Neuronal stem cell (in vitro differentiated cells): ENCODE data around the gene ATE1. TPM values are rescaled to one million over a fixed set of nuclear protein-coding genes. Genes with fewer than 3 reads are reported as not detected.
A peak's percentile ranks its signal among the peaks of the same experiment; 100 is the strongest.

Experiments
- DNase-seq: peaks from one replicate; pipeline ENCODE4 v3.0.0-alpha.2; 2013; ENCODE audit warnings: low spot score
- H2AFZ ChIP-seq: one replicate; pipeline ENCODE4 v1.6.1; 2013; ENCODE audit warnings: mild to moderate bottlenecking, low read length, inconsistent platforms
- H2AK5ac ChIP-seq: 2 replicates; pipeline ENCODE4 v1.6.1; 2013; ENCODE audit warnings: low read depth, mild to moderate bottlenecking, inconsistent platforms, low read length, moderate library complexity, mixed read lengths
- H2BK120ac ChIP-seq: 2 replicates; pipeline ENCODE4 v1.6.1; 2013; ENCODE audit warnings: low read depth, mild to moderate bottlenecking, inconsistent platforms, low read length, moderate library complexity, mixed read lengths
- H2BK12ac ChIP-seq: one replicate; pipeline ENCODE4 v1.6.1; 2013; ENCODE audit warnings: low read length, inconsistent platforms
- H2BK15ac ChIP-seq: 2 replicates; pipeline ENCODE4 v1.6.1; 2013; ENCODE audit warnings: mild to moderate bottlenecking, low read length, inconsistent platforms, mixed read lengths
- H2BK5ac ChIP-seq: one replicate; pipeline ENCODE4 v1.6.1; 2013; ENCODE audit warnings: inconsistent platforms, mild to moderate bottlenecking, low read length, moderate library complexity
- H3K14ac ChIP-seq: one replicate; pipeline ENCODE4 v1.6.1; 2013; ENCODE audit warnings: low read length, inconsistent platforms
- H3K18ac ChIP-seq: 2 replicates; pipeline ENCODE4 v1.6.1; 2013; ENCODE audit warnings: low read length, inconsistent platforms
- H3K23ac ChIP-seq: 2 replicates; pipeline ENCODE4 v1.6.1; 2013; ENCODE audit warnings: low read depth, mild to moderate bottlenecking, mixed read lengths, low read length, inconsistent platforms; ENCODE audit not compliant: poor library complexity
- H3K27ac ChIP-seq: replicated peaks from 3 replicates; pipeline ENCODE4 v1.5.1; 2013; ENCODE audit warnings: low read length, inconsistent platforms
- H3K27me3 ChIP-seq, 3 experiments: 2 replicates each; pipeline ENCODE4 v1.6.1; 2013; ENCODE audit warnings: low read length in 3 of 3, mild to moderate bottlenecking in 2 of 3, inconsistent platforms in 1 of 3, low read depth in 1 of 3, mixed read lengths in 1 of 3, moderate library complexity in 1 of 3; ENCODE audit not compliant: control insufficient read depth in 3 of 3, insufficient read depth in 3 of 3
- H3K36me3 ChIP-seq, 2 donors: replicated peaks in 1 of 2; 2 replicates each; pipeline ENCODE4 v1.6.1; 2013; ENCODE audit warnings: low read length in 2 of 2; ENCODE audit not compliant: control insufficient read depth in 2 of 2, insufficient read depth in 2 of 2
- H3K4ac ChIP-seq: 2 replicates; pipeline ENCODE4 v1.6.1; 2013; ENCODE audit warnings: inconsistent platforms, mild to moderate bottlenecking, low read length, moderate library complexity
- H3K4me1 ChIP-seq, 2 donors: 1 replicate in 1 of 2; 2 replicates in 1 of 2; pipeline ENCODE4 v1.6.1; 2013; ENCODE audit warnings: low read length in 2 of 2, low read depth in 1 of 2; ENCODE audit not compliant: control insufficient read depth in 2 of 2, insufficient read depth in 1 of 2
- H3K4me2 ChIP-seq: one replicate; pipeline ENCODE4 v1.6.1; 2013; ENCODE audit warnings: mild to moderate bottlenecking, low read length, inconsistent platforms; ENCODE audit not compliant: insufficient read depth, poor library complexity, severe bottlenecking
- H3K4me3 ChIP-seq, 2 donors: 2 replicates each; pipeline ENCODE4 v1.5.1; 2013; ENCODE audit warnings: low read length in 2 of 2, mild to moderate bottlenecking in 2 of 2, inconsistent platforms in 1 of 2, moderate library complexity in 1 of 2
- H3K79me1 ChIP-seq: one replicate; pipeline ENCODE4 v1.6.1; 2013; ENCODE audit warnings: low read depth, mild to moderate bottlenecking, inconsistent platforms, low read length, moderate library complexity
- H3K9ac ChIP-seq: one replicate; pipeline ENCODE4 v1.6.1; 2013; ENCODE audit warnings: mild to moderate bottlenecking, low read depth, low read length, inconsistent platforms; ENCODE audit not compliant: poor library complexity
- H3K9me3 ChIP-seq, 2 donors: replicated peaks in 1 of 2; 2 replicates each; pipeline versions ENCODE3 to v1.6.1; 2013; ENCODE audit warnings: low read length in 2 of 2, mild to moderate bottlenecking in 2 of 2, inconsistent platforms in 1 of 2, low read depth in 1 of 2, mixed read lengths in 1 of 2, moderate library complexity in 1 of 2; ENCODE audit not compliant: control insufficient read depth in 2 of 2, insufficient read depth in 1 of 2
- H4K8ac ChIP-seq: one replicate; pipeline ENCODE4 v1.6.1; 2013; ENCODE audit warnings: low read depth, mild to moderate bottlenecking, inconsistent platforms, low read length, moderate library complexity
- H4K91ac ChIP-seq: one replicate; pipeline ENCODE4 v1.6.1; 2013; ENCODE audit warnings: low read length, low read depth, mild to moderate bottlenecking, inconsistent platforms; ENCODE audit not compliant: poor library complexity
- WGBS, 2 donors: extraction: QIAGEN DNeasy Blood & Tissue Kit; methylation state at CpG; one replicate each; pipeline ENCODE4 v1.1.7; 2013; ENCODE audit warnings: missing lambda C conversion rate in 2 of 2, mixed read lengths in 1 of 2; ENCODE audit not compliant: insufficient read length in 2 of 2, insufficient replicate concordance in 1 of 2; ENCODE audit errors: extremely low coverage in 2 of 2; 5-methylcytosine and 5-hydroxymethylcytosine counted together
- polyA plus RNA-seq, 2 experiments: library from polyadenylated mRNA; stranded (reverse); fragments of 200-250 nt; gene quantifications; one replicate each; pipeline ENCODE4 v1.2.3, GENCODE V29; 2013

Gene ATE1
- 11.5 TPM for polyA plus RNA-seq (2013, experiment 1 of 2)
- 12.5 TPM for polyA plus RNA-seq (2013, experiment 2 of 2)

- peaks cover 3 to 4% of the 10 kb centered on the region in 2 donors for H3K4me1 ChIP-seq
- no peaks in the 10 kb centered on the region for H3K27me3 ChIP-seq
- H3K23ac ChIP-seq = peak within 1 kb of the TSS; percentile 98
- peak; percentile 89 for DNase-seq
- peak within 1 kb of the TSS; percentile 94 for H4K8ac ChIP-seq
- H3K4me3 ChIP-seq = peak within 1 kb of the TSS; percentile 77 to 98
- peak within 1 kb of the TSS; percentile 80 for H3K4ac ChIP-seq
- H3K4me2 ChIP-seq = peak within 1 kb of the TSS; percentile 79
- H2AFZ ChIP-seq = peak within 1 kb of the TSS; percentile 92
- H3K9me3 ChIP-seq = no peaks in the 10 kb centered on the region
- no peaks in the 10 kb centered on the region for H3K79me1 ChIP-seq
- H4K91ac ChIP-seq = peak within 1 kb of the TSS; percentile 88
- peak within 1 kb of the TSS; percentile 96 for H3K9ac ChIP-seq
- peak within 1 kb of the TSS; percentile 99 for H2BK5ac ChIP-seq
- peaks cover 0 to 24% of the 10 kb centered on the region in 2 donors for H3K36me3 ChIP-seq
- peak within 1 kb of the TSS; percentile 85 for H2AK5ac ChIP-seq
- H2BK12ac ChIP-seq = peak within 1 kb of the TSS; percentile 1
- H2BK120ac ChIP-seq = peak within 1 kb of the TSS; percentile 73
- H3K27ac ChIP-seq = peak within 1 kb of the TSS; percentile 96
- H2BK15ac ChIP-seq = peak within 1 kb of the TSS; percentile 99
- H3K18ac ChIP-seq = peak within 1 kb of the TSS; percentile 100
- peak within 1 kb of the TSS; percentile 94 for H3K14ac ChIP-seq
- WGBS, 2 donors = no CpG with 5 or more reads among the region's 87 CpGs
These were observed at the start of gene ATE1 for GRCh38 chr10:121927841-121928527. TSS of gene ATE1 (minus strand) at chr10:121928031. CDS start at chr10:121927949, 82 bp downstream.

- no peak overlapping the region for H2BK5ac ChIP-seq
- no peak overlapping the region for H3K4me2 ChIP-seq
- no peak overlapping the region for H2BK120ac ChIP-seq
- WGBS, 2 donors = no CpG with 5 or more reads among the region's 6 CpGs
- no peak overlapping the region for H3K9ac ChIP-seq
- no peak overlapping the region for H3K4me3 ChIP-seq
- H3K23ac ChIP-seq = no peak overlapping the region
- H3K4ac ChIP-seq = no peak overlapping the region
- no peak for DNase-seq
- H3K18ac ChIP-seq = no peak overlapping the region
- H3K9me3 ChIP-seq = peaks cover 8 to 15% of the 10 kb centered on the region in 2 donors
- H3K79me1 ChIP-seq = no peaks in the 10 kb centered on the region
- H2BK15ac ChIP-seq = no peak overlapping the region
- H3K27me3 ChIP-seq = no peaks in the 10 kb centered on the region
- no peak overlapping the region for H3K14ac ChIP-seq
- H4K8ac ChIP-seq = no peak overlapping the region
- H4K91ac ChIP-seq = no peak overlapping the region
- H3K4me1 ChIP-seq = peaks cover 5 to 8% of the 10 kb centered on the region in 2 donors
- no peak overlapping the region for H2BK12ac ChIP-seq
- peaks cover 0 to 19% of the 10 kb centered on the region in 2 donors for H3K36me3 ChIP-seq
- H2AK5ac ChIP-seq = no peak overlapping the region
- no peak overlapping the region for H3K27ac ChIP-seq
- H2AFZ ChIP-seq = no peak overlapping the region
These were observed 48.8 kb upstream of the ATE1 start for GRCh38 chr10:121976607-121977006.

DNA sequence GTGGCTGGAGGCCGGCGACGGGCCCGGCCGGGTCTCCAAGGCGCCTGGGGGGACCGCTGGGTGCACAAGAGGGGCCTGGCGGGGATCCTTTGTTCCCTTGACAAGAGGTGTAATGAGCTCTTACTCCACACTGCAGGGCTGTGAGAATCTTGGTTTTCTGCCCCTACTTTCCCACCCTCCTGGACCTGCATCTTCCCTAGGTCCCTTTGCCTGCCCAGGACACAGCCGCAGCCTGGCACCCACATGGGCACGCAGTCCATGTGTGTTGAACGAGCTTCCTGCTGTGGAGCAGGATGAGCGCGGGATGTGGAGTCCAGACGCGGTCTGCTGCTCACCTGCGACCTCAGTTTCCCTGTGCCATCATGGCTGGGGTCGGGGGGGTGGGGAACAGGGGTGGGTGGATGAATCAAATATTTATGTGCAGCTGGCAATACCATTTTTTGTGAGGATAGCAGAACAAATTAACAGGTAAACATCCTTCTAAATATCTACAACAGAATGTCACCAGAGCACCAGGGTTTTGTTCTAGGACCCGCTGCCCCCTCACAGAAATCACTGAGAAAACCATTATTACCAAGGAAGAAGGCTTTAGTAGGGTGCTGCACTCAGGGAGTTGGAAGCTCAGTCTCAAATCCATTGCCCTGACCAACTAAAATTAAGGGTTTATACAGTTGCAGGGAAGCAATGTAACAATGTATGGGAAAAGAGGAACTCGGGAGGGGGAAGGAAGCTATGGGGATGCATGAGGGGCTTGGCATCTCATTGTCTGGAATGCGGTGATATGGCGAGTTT lies 47.7 kb upstream of the ATE1 start:
- peaks cover 5 to 8% of the 10 kb centered on the region in 2 donors for H3K4me1 ChIP-seq
- peak overlapping the region; percentile 63 for H3K9ac ChIP-seq
- peak overlapping the region; percentile 97 for H3K18ac ChIP-seq
- WGBS, 2 donors = no CpG with 5 or more reads among the region's 21 CpGs
- H3K36me3 ChIP-seq = peaks cover 1 to 28% of the 10 kb centered on the region in 2 donors
- no peak overlapping the region for H3K14ac ChIP-seq
- H3K27me3 ChIP-seq = no peaks in the 10 kb centered on the region
- H3K9me3 ChIP-seq = peaks cover 8 to 15% of the 10 kb centered on the region in 2 donors
- no peak overlapping the region for H2BK12ac ChIP-seq
- H4K8ac ChIP-seq = no peak overlapping the region
- H2BK120ac ChIP-seq = no peak overlapping the region
- H3K4ac ChIP-seq = peak overlapping the region; percentile 99
- peak overlapping the region; percentile 89 for H3K23ac ChIP-seq
- no peak for DNase-seq
- H3K27ac ChIP-seq = peak overlapping the region; percentile 94
- H4K91ac ChIP-seq = peak overlapping the region; percentile 61
- peak overlapping the region; percentile 95 for H2AK5ac ChIP-seq
- H2BK5ac ChIP-seq = peak overlapping the region; percentile 96
- peak overlapping the region; percentile 92 to 99 for H3K4me3 ChIP-seq
- peak overlapping the region; percentile 99 for H2AFZ ChIP-seq
- H3K79me1 ChIP-seq = no peaks in the 10 kb centered on the region
- no peak overlapping the region for H2BK15ac ChIP-seq
- H3K4me2 ChIP-seq = peak overlapping the region; percentile 87
